Astrocyte (in vitro differentiated cells and primary cell): Measurements from ENCODE around the gene ORC4.

Source experiments
- EZH2 ChIP-seq: IDR thresholded peaks from 2 replicates; pipeline ENCODE4 v1.6.1; 2012; ENCODE audit warnings: mild to moderate bottlenecking, low read length, inconsistent platforms; ENCODE audit not compliant: insufficient read depth
- TF ChIP-seq, protein P1 (sequence below): IDR thresholded peaks from 2 replicates; pipeline ENCODE4 v1.5.1; 2011; ENCODE audit warnings: low read depth, mild to moderate bottlenecking, inconsistent platforms, low read length, moderate library complexity; ENCODE audit not compliant: insufficient read depth

DNA sequence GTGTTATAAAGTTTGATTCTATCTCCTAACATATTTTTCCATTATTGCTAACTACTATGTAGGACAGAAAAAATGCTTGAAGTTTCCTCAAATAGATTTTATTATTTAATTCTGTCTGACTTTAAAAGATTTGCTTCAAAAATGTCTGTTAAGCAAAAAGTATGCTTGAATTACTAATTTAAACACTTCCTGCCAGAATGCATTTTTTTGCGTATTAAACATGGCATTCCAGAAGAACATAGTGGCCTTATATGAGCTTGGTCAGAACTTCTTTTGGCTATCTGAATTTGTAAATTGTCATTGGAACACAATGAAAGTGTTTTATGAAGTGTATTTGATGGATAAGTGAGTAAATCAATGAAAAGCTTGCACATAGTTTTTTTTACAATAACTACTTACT, 38.1 kb upstream of the ORC4 start:
- TF ChIP-seq, protein P1, sequence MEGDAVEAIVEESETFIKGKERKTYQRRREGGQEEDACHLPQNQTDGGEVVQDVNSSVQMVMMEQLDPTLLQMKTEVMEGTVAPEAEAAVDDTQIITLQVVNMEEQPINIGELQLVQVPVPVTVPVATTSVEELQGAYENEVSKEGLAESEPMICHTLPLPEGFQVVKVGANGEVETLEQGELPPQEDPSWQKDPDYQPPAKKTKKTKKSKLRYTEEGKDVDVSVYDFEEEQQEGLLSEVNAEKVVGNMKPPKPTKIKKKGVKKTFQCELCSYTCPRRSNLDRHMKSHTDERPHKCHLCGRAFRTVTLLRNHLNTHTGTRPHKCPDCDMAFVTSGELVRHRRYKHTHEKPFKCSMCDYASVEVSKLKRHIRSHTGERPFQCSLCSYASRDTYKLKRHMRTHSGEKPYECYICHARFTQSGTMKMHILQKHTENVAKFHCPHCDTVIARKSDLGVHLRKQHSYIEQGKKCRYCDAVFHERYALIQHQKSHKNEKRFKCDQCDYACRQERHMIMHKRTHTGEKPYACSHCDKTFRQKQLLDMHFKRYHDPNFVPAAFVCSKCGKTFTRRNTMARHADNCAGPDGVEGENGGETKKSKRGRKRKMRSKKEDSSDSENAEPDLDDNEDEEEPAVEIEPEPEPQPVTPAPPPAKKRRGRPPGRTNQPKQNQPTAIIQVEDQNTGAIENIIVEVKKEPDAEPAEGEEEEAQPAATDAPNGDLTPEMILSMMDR, result no peak
- TF ChIP-seq EZH2, result no peak
